GM18861 (cell line): Measurements from ENCODE around the gene WEE2.

Source experiments
- ATAC-seq: cut with Tn5 transposase; IDR thresholded peaks from one replicate; pipeline ENCODE4 v1.9.1; 2021; ENCODE audit not compliant: unreplicated experiment

Gene WEE2

GRCh38 chr7:141708351-141708750 is at the start of gene WEE2:
WEE2 (plus strand) TSS chr7:141708353; CDS start chr7:141708759, 406 bp downstream.
- ATAC-seq, result no peak

DNA sequence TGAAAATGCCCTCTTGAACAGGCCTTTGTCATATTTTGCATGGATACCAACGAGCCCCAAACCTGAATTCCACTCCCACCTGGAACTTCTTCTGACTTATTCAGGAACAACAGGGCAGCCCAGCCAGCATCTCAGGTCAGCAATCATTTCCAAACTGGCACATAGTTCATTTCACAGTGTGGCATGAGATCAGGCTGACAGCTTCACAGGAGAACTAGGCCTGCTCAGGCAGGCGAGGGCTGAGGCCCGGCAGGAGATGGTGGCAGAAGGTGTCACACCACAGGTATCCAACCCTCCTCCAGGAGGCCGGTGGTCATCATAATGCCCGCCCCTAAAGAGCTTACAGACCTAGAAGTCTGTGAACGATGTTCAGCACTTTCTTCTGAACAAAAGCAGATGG is 48.7 kb upstream of the WEE2 start:
- ATAC-seq, result no peak

- no peak for ATAC-seq
Measured at GRCh38 chr7:141660259-141660658, 47.9 kb upstream of the WEE2 start.

DNA sequence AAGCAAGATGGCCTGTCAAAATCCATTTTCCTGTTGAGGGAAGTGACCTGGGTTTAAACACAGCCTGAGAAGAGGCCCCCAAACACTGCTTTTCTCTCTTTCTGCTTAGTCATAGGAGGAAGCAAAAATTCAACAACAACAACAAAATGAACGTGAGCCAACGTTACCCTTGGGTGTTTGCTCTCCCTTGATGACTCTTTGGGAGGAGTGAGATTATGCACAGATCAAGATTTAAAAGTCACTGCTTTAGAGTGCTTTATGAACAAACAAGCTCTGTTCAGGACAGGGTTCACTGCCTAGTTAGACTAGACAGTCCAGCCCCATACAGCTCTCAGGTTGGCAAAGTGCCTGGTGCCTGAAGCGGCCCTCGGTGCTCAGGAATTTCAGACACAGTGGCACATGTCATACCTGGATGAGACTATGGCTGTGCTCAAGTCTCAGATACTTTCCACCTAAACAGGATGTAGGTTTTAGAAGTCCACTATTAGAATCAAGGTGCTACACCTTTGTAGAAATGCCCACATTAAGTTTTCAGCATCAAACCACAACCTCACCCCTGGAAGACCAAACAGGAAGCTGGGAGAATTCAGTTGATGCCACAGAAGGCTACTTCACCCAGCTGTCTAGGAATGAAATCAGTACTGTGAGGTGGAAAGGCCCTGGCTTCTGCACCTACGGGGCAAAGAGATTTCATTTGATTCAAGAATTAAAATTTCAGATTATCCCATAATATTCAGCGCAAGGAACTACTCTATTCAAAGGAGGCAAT is 44.9 kb upstream of the WEE2 start:
- no peak for ATAC-seq

DNA sequence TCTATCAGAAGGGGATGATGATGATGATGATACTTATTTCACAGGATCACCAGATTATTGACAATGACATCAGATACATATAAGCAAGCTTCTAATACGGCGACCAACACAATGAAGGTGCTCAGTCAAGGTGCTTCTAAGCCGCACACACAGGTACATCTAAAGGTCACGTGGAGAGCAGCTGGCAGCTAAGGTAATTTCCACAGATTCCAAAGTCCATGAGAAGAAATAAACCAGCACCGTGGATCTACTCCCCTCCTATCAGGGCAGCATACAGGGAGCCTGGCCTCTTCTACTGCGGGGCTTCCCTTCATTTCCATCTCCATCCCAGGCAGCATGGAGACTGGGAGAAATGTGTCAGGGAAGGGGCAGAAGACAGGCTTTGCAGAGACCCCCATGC is 43.7 kb upstream of the WEE2 start:
- no peak for ATAC-seq

- no peak for ATAC-seq
Measured at GRCh38 chr7:141665208-141666035, 42.7 kb upstream of the WEE2 start.

DNA sequence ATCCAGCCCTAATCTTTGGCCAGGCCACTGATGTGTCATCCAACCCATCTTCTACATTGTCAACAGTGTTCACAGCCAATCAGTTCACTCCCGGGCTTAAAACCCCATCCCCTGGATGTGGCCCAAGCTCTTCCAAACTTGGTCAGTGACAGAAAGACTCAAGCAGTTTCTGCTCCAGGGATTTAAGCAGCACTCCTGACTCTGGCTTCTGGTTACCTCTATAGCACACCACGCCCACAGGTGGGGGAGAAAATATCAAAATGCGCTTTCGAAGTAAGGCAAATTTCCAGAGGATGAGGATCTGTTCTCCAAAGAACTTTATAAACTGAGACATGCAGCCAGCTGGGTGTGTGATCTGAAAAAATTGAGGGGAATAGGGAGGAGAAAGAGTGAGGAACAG is 42.1 kb upstream of the WEE2 start:
- ATAC-seq, result no peak

- no peak for ATAC-seq
Measured at GRCh38 chr7:141668853-141669252, 39.3 kb upstream of the WEE2 start.

DNA sequence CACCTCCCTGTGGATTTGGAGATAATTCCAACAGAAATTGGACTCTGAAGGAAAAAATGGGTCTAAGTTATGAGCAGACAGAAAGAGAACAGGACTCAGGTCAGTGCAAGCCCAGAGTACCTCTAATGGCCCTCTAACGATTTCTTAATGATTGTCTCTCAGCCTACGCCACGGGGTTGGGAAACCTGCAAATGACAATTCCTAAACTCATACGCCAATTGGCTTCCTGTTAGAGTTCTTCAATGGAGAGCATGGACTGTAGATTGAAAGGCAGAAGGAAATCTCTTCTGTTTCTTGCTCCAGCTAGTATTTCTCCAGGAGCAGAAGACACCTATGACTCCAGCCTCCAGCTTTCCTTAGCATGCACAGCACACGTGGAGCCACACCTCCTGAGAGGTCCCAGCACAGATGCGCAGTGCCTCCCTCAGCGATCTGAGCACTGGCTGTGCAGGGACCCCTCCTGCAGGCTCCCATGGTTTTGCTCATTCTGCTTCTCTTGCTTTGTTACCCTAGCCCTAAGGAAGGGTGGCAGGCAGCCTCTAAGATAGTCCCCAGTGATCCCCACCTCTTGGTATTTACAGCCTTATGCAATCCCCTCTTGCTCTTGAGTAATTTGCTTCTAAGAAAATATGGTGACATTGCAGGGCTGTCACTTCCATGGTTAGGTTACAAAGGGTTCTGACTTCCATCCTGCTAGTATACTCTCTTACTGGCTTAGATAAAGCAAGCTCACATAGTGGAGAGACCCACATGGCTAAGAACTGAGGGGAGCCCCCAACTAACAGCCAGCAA is 36.3 kb upstream of the WEE2 start:
- ATAC-seq, result no peak

DNA sequence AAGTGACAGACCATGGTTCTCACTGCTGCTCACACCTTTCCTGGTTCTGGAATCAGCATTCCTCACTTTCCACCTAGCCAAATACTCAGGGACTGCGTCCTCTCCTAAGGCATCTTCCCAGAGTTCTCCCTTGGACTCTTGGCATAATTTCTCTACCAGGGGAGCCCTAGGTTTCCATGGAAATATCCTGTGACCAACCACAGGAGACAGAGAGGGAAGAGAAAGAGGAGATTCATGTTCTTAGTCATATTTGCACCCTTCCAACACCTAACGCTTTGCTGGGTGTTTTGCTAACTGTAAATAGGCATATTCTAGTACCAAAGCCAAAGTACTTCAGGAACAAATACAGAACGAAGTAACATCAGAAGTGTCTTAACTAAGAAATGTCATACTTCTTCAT is 34.8 kb upstream of the WEE2 start:
- no peak for ATAC-seq

- ATAC-seq, result no peak
Measured at GRCh38 chr7:141674171-141674671, 33.9 kb upstream of the WEE2 start.

DNA sequence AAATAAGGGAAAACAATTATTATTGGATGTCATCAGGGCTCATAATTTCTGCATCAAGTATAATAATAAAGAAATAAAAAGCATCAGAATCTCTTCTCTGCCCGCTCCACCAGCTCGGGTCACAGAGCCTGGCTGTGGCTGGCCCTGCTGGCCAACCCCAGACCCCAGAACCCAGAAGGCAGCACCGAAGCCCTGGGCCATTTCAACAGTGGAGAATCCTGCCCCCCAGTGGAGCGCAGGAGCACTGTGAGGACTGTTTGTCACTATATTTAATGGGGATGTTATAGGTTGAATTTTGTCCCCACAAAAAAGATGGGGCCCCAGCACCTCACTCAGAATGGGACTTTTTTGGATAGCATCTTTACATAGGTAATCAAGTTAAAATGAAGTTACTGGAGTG is 33.5 kb upstream of the WEE2 start:
- no peak for ATAC-seq

GRCh38 chr7:141675436-141676215 is 32.5 kb upstream of the WEE2 start:
- ATAC-seq, result no peak

DNA sequence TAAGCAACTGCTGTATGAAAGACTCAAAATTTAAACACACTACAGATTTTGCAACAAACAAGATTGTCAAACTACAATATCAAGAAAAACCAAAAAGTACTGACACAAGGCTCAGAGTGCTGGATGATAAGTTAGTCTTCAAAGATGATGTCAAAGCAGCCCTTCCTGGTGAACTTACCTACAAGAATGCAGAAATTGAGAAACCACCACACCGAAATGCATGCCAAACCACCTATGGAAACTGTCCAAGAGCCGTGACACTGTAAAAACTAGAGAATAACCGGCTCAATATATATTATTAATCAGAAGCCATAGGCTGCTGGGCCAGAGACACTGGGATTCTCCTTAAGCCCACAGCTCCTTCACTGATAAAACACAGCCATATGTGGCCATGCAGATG is 31.5 kb upstream of the WEE2 start:
- ATAC-seq, result no peak

- no peak for ATAC-seq
Measured at GRCh38 chr7:141679014-141679413, 29.1 kb upstream of the WEE2 start.

GRCh38 chr7:141685285-141686023 is 22.7 kb upstream of the WEE2 start:
- ATAC-seq, result no peak

DNA sequence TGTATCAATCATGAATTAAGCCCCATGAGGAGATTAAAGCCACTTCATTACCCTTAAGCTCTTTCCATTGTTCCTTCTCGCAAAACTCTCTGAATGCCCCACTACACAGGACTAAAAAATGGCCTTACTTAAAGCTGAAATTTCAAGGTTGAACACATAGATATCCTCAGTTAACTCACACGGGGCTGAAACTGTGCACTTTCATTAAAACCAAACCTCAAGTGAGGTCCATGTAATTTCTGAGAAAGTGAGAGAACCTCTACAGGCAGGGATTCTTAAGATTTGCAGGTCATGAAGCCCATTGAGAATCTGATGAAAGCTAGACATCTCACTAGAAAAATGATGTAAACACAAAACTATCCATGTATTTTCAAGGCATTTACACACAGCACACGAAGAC is 22.1 kb upstream of the WEE2 start:
- ATAC-seq, result no peak

GRCh38 chr7:141686670-141687069 is 21.5 kb upstream of the WEE2 start:
- no peak for ATAC-seq

DNA sequence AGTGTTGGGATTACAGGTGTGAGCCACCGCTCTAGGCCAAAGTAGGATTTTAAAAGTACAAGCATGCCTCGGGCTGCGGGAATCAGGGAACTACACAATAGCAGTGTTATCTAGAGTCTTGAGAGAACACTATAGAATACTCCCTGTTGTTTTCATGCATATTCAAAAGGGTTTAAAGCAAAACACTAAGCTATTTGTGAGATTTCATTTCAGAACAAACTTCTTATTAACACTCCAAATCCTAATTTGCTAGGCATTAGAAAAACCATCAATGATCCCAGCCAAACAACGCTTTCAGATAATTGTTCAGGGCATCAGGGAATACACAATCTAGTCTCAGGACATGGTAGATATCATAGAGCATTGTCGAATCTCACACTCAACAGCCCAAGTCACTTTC is 20.1 kb upstream of the WEE2 start:
- no peak for ATAC-seq
